Erythroblast (primary cell): ENCODE results near the gene UBE2G1.

Experiments used
- GATA1 ChIP-seq: IDR thresholded peaks from 2 replicates; pipeline ENCODE4 v1.6.1; 2011; ENCODE audit warnings: low read depth, mild to moderate bottlenecking, control low read depth, low read length, moderate library complexity
- POLR2A ChIP-seq: IDR thresholded peaks from 2 replicates; pipeline ENCODE4 v1.6.1; 2011; ENCODE audit warnings: mild to moderate bottlenecking, low read length

GRCh38 chr17:4357671-4358070 lies 8.8 kb downstream of the UBE2G1 start:
- TF ChIP-seq POLR2A (no peak), GATA1 (no peak)
